Fibroblast of lung (primary cell): Measurements from ENCODE around the gene ABLIM3.

Experiments
- CTCF ChIP-seq, 2 donors: IDR thresholded peaks in 1 of 2; conservative IDR thresholded peaks in 1 of 2; 1 replicate in 1 of 2; 2 replicates in 1 of 2; pipeline ENCODE4 v1.5.1; 2011 to 2012; ENCODE audit warnings: low read length in 2 of 2, control low read depth in 1 of 2, inconsistent platforms in 1 of 2, low read depth in 1 of 2, mild to moderate bottlenecking in 1 of 2
- EZH2 ChIP-seq: IDR thresholded peaks from 2 replicates; pipeline ENCODE4 v1.5.1; 2012; ENCODE audit warnings: low read length, control low read depth, mild to moderate bottlenecking; ENCODE audit errors: missing control alignments

DNA sequence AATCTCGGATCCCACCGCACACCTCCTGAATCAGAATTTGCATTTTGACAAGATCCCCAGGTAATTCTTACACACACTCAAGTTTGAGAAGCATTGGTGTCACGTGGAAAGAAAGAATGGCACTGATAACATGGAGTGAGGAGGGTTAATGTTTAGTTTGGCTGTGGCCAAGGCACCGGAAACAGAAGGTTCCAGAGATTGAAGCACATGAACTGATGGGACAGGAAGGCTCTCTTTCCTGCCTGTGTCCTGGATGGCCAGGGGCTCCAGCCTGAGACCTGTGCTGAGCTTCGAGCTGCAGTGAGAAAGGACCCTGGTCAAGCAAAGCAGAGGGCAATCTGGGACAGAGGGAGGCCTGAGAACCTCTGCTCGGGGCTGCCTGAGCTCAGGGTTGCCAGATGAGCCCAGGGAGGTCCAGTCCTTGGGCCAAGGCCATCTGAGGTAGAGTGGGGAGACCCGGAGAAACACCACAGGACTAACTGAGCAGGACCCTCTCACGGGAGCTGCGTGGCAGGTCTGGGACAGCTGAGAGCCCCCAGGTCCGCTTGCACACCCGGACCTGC is 157.6 kb downstream of the ABLIM3 start:
- TF ChIP-seq CTCF (conservative IDR thresholded peaks at IDR 0.05 in 1 of 2, IDR thresholded peaks at IDR 0.05 in 1 of 2; ENCODE audit: low read depth in 1 of 2, low read length in 2 of 2) (no peak), EZH2 (no peak)
